ENCODE results near the gene NCF1.
"Not testable (repeated sequence)": the region's sequence is repeated elsewhere in the genome, so short reads cannot be mapped to it uniquely, and the experiment has no call there.

DNA sequence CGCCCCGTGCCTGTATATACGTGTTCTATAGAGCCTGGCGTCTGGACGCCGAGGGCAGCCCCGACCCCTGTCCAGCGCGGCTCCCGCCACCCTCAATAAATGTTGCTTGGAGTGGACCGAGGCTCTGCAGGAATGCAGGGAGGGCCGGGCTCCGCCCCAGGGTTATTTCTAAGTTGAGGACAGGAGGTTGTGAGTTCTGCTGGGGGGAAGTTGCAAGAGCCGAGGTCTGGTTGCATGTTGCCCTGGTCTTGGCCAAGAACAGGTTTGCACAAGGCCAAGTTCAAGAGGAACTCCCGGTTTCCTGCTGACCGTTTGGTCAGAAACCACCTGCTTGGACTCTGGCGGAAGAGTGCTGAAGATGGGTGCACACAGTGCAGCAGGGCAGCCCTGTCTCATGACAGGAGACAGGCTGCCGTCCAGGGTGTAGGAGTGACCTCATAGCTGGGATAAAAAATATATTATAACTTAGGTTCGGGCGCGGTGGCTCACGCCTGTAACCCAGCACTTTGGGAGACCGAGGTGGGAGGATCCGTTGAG lies 15.5 kb downstream of the NCF1 start:
- TF ChIP-seq, protein P1, sequence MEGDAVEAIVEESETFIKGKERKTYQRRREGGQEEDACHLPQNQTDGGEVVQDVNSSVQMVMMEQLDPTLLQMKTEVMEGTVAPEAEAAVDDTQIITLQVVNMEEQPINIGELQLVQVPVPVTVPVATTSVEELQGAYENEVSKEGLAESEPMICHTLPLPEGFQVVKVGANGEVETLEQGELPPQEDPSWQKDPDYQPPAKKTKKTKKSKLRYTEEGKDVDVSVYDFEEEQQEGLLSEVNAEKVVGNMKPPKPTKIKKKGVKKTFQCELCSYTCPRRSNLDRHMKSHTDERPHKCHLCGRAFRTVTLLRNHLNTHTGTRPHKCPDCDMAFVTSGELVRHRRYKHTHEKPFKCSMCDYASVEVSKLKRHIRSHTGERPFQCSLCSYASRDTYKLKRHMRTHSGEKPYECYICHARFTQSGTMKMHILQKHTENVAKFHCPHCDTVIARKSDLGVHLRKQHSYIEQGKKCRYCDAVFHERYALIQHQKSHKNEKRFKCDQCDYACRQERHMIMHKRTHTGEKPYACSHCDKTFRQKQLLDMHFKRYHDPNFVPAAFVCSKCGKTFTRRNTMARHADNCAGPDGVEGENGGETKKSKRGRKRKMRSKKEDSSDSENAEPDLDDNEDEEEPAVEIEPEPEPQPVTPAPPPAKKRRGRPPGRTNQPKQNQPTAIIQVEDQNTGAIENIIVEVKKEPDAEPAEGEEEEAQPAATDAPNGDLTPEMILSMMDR (IDR thresholded peaks at IDR 0.05), result not testable (repeated sequence)
- TF ChIP-seq POLR2AphosphoS5 (IDR thresholded peaks at IDR 0.05; ENCODE audit: low read depth, low read length), result not testable (repeated sequence)

All from SK-N-SH (cell line).